VCaP (cell line): ENCODE results near the gene SLC2A8.
A peak's percentile ranks its signal among the peaks of the same experiment; 100 is the strongest.

ENCODE experiments used
- H3K27ac ChIP-seq: fragments of 450-650 bp; 2 replicates; pipeline ENCODE4 v1.5.1; 2017
- CTCF ChIP-seq: fragments of 450-650 bp; conservative IDR thresholded peaks from 2 replicates; pipeline ENCODE4 v1.5.1; 2017; ENCODE audit warnings: mild to moderate bottlenecking, moderate library complexity

SLC2A8 gene

GRCh38 chr9:127390563-127390962 is 6.4 kb upstream of the SLC2A8 start:
- TF ChIP-seq CTCF: no peak
- no peak overlapping the region for H3K27ac ChIP-seq

DNA sequence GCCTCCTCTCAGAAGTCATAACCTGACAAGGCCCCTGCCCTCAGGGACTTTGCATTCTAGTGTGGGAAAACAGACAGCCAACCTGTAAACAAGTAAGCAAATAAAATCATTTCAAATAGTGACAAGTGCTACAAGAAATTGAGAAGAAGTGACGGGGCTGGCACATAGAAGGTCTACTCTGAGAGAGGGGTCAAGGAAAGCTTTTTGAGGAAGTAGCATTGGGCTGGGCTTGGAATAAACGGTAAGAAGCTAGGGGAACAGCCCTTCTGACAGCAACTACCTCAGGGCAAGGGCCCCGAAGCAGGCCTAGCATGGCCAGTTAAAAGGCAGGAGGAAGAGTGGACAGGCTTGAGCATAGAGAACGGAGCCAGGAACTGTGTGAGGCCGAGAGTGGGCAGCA is 4.8 kb upstream of the SLC2A8 start:
- TF ChIP-seq CTCF: no peak
- no peak overlapping the region for H3K27ac ChIP-seq

- H3K27ac ChIP-seq: no peak overlapping the region
- TF ChIP-seq CTCF: no peak
These were observed 4.0 kb upstream of the SLC2A8 start for GRCh38 chr9:127392976-127393375.

GRCh38 chr9:127393645-127394044 is 3.3 kb upstream of the SLC2A8 start:
- no peak overlapping the region for H3K27ac ChIP-seq
- 0 out of 2 replicates have a peak, but pooled peaks have one; percentile 32 for TF ChIP-seq CTCF

GRCh38 chr9:127395497-127396252 is 1.3 kb upstream of the SLC2A8 start:
- no peak for TF ChIP-seq CTCF
- peak overlapping the region; percentile 64 for H3K27ac ChIP-seq

DNA sequence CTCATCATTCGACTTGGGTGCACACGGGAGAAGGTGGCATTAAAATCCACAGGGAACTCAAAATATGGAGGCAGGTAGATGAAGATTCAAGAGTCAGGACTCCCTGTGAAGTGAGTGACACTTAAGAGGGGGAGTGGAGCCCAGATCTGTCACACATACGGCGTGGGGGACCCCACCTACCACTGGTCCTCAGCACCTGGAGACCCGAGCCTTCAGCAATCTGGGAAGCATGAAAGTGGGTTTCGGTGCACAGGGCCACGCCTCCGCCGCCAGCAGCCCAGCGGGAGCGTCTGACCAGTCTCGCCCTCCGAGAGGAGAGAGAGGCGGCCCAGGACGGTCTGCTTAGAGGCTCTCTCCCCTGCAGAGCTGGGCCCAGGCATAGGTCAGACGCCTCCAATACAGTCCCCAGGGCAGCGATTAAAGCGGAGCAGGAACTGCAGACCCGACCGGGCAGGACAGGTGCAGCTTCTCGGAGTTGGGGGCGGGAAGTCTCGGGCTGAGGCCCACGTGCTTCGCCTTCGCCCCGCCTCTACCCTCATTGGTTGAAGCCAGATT is 639 bp upstream of the SLC2A8 start:
- no peak for TF ChIP-seq CTCF
- H3K27ac ChIP-seq: peak overlapping the region; percentile 64

GRCh38 chr9:127397646-127398274 is 791 bp downstream of the SLC2A8 start:
- peak; percentile 76 for TF ChIP-seq CTCF
- peak overlapping the region; percentile 90 for H3K27ac ChIP-seq
